Measurements from ENCODE around the gene GLUD2.
"Not testable (repeated sequence)": the region's sequence is repeated elsewhere in the genome, so short reads cannot be mapped to it uniquely, and the experiment has no call there.

The GLUD2 gene

DNA sequence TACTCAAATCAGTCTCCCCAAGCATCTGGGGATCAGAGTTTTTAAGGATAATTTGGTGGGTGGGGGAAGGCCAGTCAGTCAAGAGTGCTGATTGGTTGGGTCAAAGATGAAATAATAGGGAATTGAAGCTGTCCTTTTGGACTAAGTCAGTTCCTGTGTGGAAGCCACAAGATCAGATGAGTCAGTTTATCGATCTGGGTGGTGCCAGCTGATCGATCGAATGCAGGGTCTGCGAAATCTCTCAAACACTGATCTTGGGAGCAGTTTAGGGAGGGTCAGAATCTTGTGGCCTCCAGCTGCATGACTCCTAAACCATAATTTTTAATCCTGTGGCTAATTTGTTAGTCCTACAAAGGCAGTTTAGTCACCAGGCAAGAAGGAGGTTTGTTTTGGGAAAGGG is 17.3 kb upstream of the GLUD2 start:
- TF ChIP-seq Cebpa-rat (IDR thresholded peaks at IDR 0.05), result no peak
- no peaks in the 10 kb centered on the region for H4K20me1 ChIP-seq
- no peaks in the 10 kb centered on the region for H3K36me3 ChIP-seq
- H3K4me3 ChIP-seq, result no peak overlapping the region
- no peak overlapping the region for H3K9ac ChIP-seq
- no peaks in the 10 kb centered on the region for H3K4me1 ChIP-seq
- H3K4me2 ChIP-seq, result no peak overlapping the region
- no peaks in the 10 kb centered on the region for H3K27me3 ChIP-seq
- H3K27ac ChIP-seq, result no peak overlapping the region
- H3K9me3 ChIP-seq, result no peaks in the 10 kb centered on the region

DNA sequence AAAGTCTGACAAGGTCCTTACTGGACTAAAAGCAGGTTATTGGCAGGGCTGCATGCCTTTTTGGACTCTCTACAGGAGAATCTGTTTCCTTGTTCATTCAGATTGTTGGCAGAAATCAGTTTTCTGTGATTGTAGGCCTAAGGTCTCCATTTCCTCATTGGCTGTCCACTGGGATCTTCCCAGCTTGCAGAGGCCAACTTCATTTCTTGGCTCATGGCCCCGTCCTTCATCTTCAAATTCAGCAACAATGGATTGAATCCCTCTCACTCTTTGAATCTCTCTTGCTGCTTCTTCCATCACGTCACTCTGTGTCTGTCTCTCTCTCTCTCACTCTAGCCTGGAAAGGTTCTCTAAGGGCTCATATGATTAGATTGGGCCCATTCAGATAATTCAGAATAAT is 14.9 kb upstream of the GLUD2 start:
- Histone ChIP-seq H3K4me2 (no peak overlapping the region), H3K27ac (no peak overlapping the region), H3K4me3 (no peak overlapping the region), H3K36me3 (no peaks in the 10 kb centered on the region), H3K9ac (no peak overlapping the region), H3K9me3 (no peaks in the 10 kb centered on the region), H3K4me1 (no peaks in the 10 kb centered on the region), H3K27me3 (no peaks in the 10 kb centered on the region), H4K20me1 (no peaks in the 10 kb centered on the region)
- TF ChIP-seq Cebpa-rat (IDR thresholded peaks at IDR 0.05), result no peak

- no peaks in the 10 kb centered on the region for H3K4me1 ChIP-seq
- H3K4me2 ChIP-seq, result no peak overlapping the region
- no peak overlapping the region for H3K4me3 ChIP-seq
- H3K27ac ChIP-seq, result no peak overlapping the region
- H3K9me3 ChIP-seq, result no peaks in the 10 kb centered on the region
- H3K9ac ChIP-seq, result no peak overlapping the region
- no peaks in the 10 kb centered on the region for H3K36me3 ChIP-seq
- no peaks in the 10 kb centered on the region for H4K20me1 ChIP-seq
- TF ChIP-seq Cebpa-rat (IDR thresholded peaks at IDR 0.05), result no peak
- no peaks in the 10 kb centered on the region for H3K27me3 ChIP-seq
Observed at GRCh38 chrX:121036137-121036536, 11.3 kb upstream of the GLUD2 start.

DNA sequence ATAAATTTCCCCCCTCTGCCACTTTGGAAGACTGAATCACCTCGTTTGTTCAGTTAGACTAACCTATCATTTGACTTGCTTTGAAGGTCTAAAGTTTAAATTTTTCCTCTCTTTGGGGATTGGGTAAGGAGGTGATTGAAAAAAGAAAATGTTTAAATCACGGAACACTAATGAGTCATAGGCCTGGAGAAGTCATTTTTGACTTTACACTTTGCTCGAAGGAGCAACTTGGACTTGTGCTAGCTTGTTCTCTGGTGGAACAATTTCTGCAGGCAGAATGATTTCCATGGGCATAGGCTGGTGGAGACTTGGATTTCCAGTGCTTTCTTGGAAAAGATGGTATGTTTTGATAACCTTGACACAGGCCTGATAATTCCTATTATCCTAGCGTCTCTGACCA is 10.5 kb upstream of the GLUD2 start:
- no peaks in the 10 kb centered on the region for H3K9me3 ChIP-seq
- H3K36me3 ChIP-seq, result no peaks in the 10 kb centered on the region
- no peak overlapping the region for H3K4me3 ChIP-seq
- H4K20me1 ChIP-seq, result no peaks in the 10 kb centered on the region
- no peaks in the 10 kb centered on the region for H3K27me3 ChIP-seq
- no peak overlapping the region for H3K27ac ChIP-seq
- no peak overlapping the region for H3K4me2 ChIP-seq
- no peak overlapping the region for H3K9ac ChIP-seq
- H3K4me1 ChIP-seq, result no peaks in the 10 kb centered on the region
- TF ChIP-seq Cebpa-rat (IDR thresholded peaks at IDR 0.05), result no peak

- Histone ChIP-seq H3K9me3 (peaks cover 6% of the 10 kb centered on the region), H3K27ac (no peak overlapping the region), H3K27me3 (no peaks in the 10 kb centered on the region), H4K20me1 (no peaks in the 10 kb centered on the region), H3K4me3 (no peak overlapping the region), H3K4me1 (no peaks in the 10 kb centered on the region), H3K36me3 (no peaks in the 10 kb centered on the region), H3K4me2 (no peak overlapping the region), H3K9ac (no peak overlapping the region)
- no peak for TF ChIP-seq Cebpa-rat (IDR thresholded peaks at IDR 0.05)
Observed at GRCh38 chrX:121050781-121051180, 3.4 kb downstream of the GLUD2 start.

DNA sequence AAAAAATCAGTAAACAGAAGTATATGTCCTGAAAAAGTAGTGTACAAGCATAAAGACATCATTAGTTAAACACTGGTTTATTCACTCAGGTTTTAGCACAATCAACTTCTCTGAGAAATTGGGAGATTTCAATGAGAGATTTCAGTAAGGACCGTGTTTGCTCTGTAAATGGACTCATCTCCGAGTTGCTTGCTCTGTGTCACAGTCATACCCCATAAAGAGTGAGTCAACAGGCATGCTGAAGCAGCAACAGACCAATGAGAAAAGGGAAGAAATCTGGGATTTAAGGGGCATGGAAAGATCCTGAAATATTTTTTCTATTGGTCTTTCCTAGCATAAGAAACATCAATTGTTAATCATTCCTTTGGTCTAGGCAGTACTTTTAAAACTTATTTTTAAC is 4.7 kb downstream of the GLUD2 start:
- no peak for TF ChIP-seq Cebpa-rat (IDR thresholded peaks at IDR 0.05)

GRCh38 chrX:121062289-121062688 is 14.9 kb downstream of the GLUD2 start:
- H3K4me2 ChIP-seq, result no peak overlapping the region
- no peak overlapping the region for H3K27ac ChIP-seq
- H3K36me3 ChIP-seq, result no peaks in the 10 kb centered on the region
- H3K4me3 ChIP-seq, result no peak overlapping the region
- peaks cover 4% of the 10 kb centered on the region; the same call in 1 of the 2 replicates for H3K9me3 ChIP-seq
- H3K9ac ChIP-seq, result no peak overlapping the region
- no peaks in the 10 kb centered on the region for H3K27me3 ChIP-seq
- H4K20me1 ChIP-seq, result no peaks in the 10 kb centered on the region
- no peak for TF ChIP-seq Cebpa-rat (IDR thresholded peaks at IDR 0.05)
- H3K4me1 ChIP-seq, result no peaks in the 10 kb centered on the region

More for the DNA sequence above, 4.7 kb downstream of the GLUD2 start:
- no peak overlapping the region for H3K4me3 ChIP-seq
- no peak overlapping the region for H3K27ac ChIP-seq
- peaks cover 6% of the 10 kb centered on the region for H3K9me3 ChIP-seq
- H3K4me2 ChIP-seq, result no peak overlapping the region
- no peak overlapping the region for H3K9ac ChIP-seq
- H3K4me1 ChIP-seq, result no peaks in the 10 kb centered on the region
- H3K36me3 ChIP-seq, result no peaks in the 10 kb centered on the region
- no peaks in the 10 kb centered on the region for H3K27me3 ChIP-seq
- H4K20me1 ChIP-seq, result no peaks in the 10 kb centered on the region

DNA sequence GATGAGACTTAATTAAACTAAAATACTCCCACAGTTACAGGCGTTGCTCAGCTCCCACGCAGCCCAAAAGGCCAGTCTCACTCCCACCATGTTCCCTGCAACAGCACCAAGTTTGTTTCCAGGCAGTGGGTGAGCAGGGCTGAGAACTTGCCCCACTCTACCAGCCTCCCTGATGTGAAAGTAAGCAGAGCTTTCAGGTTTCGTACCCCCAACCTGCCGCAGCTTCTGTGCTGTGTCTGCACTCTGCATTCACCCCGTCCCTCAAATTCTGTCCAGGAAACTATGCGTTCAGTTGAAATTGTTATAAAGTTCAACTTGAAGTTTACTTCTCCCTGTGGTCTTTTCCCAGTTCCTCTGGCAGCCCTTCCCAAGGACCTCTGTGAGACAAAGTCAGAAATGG is 17.2 kb downstream of the GLUD2 start:
- H3K9me3 ChIP-seq, result peaks cover 4% of the 10 kb centered on the region; the same call in 1 of the 2 replicates
- no peak overlapping the region for H3K4me3 ChIP-seq
- no peaks in the 10 kb centered on the region for H3K4me1 ChIP-seq
- no peaks in the 10 kb centered on the region for H3K27me3 ChIP-seq
- no peak for TF ChIP-seq Cebpa-rat (IDR thresholded peaks at IDR 0.05)
- no peak overlapping the region for H3K27ac ChIP-seq
- H3K36me3 ChIP-seq, result no peaks in the 10 kb centered on the region
- H3K4me2 ChIP-seq, result no peak overlapping the region
- no peaks in the 10 kb centered on the region for H4K20me1 ChIP-seq
- no peak overlapping the region for H3K9ac ChIP-seq

- H3K9me3 ChIP-seq, H3K4me3 ChIP-seq, H4K20me1 ChIP-seq, H3K27me3 ChIP-seq, H3K9ac ChIP-seq, H3K4me2 ChIP-seq, H3K27ac ChIP-seq, H3K4me1 ChIP-seq, H3K36me3 ChIP-seq: not testable (repeated sequence)
Observed at GRCh38 chrX:121084247-121084646, 36.8 kb downstream of the GLUD2 start.

GRCh38 chrX:121084903-121085611 is 37.6 kb downstream of the GLUD2 start:
- Histone ChIP-seq H3K27ac (no peak overlapping the region), H3K4me2 (no peak overlapping the region), H3K4me1 (no peaks in the 10 kb centered on the region), H3K36me3 (no peaks in the 10 kb centered on the region), H3K9me3 (peaks cover 7% of the 10 kb centered on the region; the same call in 1 of the 2 replicates), H3K27me3 (no peaks in the 10 kb centered on the region), H3K9ac (no peak overlapping the region), H3K4me3 (no peak overlapping the region), H4K20me1 (no peaks in the 10 kb centered on the region)
- no peak for TF ChIP-seq Cebpa-rat (IDR thresholded peaks at IDR 0.05)

- peaks cover 7% of the 10 kb centered on the region; the same call in 1 of the 2 replicates for H3K9me3 ChIP-seq
- no peaks in the 10 kb centered on the region for H4K20me1 ChIP-seq
- H3K27me3 ChIP-seq, result no peaks in the 10 kb centered on the region
- no peaks in the 10 kb centered on the region for H3K36me3 ChIP-seq
- no peak for TF ChIP-seq Cebpa-rat (IDR thresholded peaks at IDR 0.05)
- no peak overlapping the region for H3K27ac ChIP-seq
- no peak overlapping the region for H3K9ac ChIP-seq
- no peaks in the 10 kb centered on the region for H3K4me1 ChIP-seq
- no peak overlapping the region for H3K4me3 ChIP-seq
- H3K4me2 ChIP-seq, result no peak overlapping the region
Observed at GRCh38 chrX:121085612-121086010, 38.2 kb downstream of the GLUD2 start.
